HG03558 (cell line): ENCODE results near the gene PIP4K2C.
"Not testable (repeated sequence)": the region's sequence is repeated elsewhere in the genome, so short reads cannot be mapped to it uniquely, and the experiment has no call there.

Source experiments
- ATAC-seq: cut with Tn5 transposase; IDR thresholded peaks from one replicate; pipeline ENCODE4 v1.9.1; 2021; ENCODE audit warnings: moderate number of reproducible peaks; ENCODE audit not compliant: unreplicated experiment; ENCODE audit errors: extremely low read depth

The PIP4K2C gene

DNA sequence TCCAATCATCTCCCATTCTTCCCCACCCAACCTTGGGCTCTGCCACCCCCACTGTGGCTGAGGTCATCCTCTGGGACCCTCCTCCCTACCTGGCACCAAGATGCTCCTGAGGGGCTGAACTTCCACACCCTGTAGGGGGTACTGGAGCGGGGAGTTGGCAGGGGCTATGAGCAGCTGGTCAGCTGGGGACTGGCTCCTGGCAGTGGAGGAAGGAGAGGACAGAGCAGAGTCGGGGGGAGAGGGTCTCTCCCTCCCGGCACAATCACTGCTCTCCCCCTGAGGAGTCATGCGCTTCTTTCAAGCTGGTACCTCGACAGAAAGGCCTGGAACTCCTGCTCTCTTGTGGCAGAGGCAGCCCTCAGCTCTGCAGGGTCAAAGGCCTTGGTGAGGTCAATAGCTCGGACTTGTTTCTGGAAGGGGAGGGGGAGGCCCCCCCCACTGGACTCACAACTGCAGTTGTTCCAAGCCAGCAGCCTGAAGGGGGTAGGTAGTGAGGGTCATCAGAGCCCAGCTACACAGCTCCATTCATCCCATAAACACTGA is 40.0 kb downstream of the PIP4K2C start:
- no peak for ATAC-seq

GRCh38 chr12:57631566-57632072 is 40.6 kb downstream of the PIP4K2C start:
- ATAC-seq: no peak

DNA sequence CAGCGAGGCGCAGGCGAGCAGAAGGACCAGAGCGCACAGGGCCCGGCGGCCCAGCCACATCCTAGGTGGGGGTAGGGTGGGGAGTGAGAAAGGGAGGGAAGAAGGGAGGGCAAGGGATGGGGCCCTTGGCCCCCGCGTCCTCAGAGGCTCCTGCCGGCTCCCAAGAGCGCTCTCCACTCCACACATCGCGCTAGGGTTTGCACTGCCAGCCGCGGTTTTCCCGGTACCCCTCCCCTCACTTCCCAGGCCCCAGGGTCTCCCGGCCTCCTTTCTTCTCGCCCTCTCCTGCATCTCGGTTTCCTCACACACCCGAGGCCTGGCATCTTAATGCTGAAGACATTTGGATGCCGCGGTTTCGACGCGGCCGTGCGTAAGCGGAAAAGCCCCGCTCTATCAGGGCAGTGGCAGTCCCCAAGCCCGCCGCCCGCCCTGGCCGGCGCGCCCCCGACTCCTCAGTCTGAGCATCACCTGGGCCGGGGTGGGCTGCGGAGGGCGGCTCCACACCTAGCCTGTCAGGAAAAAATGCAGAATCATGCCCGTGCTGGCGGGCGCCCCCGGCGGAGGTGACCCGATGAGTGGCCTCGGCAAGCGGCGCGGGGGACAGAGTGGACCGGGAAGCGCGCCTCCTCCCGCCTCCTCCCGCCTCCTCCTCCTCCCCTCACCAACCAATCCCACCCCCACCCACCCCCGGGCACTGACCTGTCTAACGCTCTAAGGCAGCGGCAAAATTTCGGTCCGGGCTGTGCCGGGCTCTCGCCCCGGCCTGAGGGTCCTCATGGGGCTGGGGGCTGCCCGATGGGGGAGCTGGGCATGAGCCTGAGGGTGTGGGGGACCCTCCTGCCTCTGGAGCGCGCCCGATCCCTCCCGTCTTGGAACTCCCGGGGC is 41.3 kb downstream of the PIP4K2C start:
- no peak for ATAC-seq

DNA sequence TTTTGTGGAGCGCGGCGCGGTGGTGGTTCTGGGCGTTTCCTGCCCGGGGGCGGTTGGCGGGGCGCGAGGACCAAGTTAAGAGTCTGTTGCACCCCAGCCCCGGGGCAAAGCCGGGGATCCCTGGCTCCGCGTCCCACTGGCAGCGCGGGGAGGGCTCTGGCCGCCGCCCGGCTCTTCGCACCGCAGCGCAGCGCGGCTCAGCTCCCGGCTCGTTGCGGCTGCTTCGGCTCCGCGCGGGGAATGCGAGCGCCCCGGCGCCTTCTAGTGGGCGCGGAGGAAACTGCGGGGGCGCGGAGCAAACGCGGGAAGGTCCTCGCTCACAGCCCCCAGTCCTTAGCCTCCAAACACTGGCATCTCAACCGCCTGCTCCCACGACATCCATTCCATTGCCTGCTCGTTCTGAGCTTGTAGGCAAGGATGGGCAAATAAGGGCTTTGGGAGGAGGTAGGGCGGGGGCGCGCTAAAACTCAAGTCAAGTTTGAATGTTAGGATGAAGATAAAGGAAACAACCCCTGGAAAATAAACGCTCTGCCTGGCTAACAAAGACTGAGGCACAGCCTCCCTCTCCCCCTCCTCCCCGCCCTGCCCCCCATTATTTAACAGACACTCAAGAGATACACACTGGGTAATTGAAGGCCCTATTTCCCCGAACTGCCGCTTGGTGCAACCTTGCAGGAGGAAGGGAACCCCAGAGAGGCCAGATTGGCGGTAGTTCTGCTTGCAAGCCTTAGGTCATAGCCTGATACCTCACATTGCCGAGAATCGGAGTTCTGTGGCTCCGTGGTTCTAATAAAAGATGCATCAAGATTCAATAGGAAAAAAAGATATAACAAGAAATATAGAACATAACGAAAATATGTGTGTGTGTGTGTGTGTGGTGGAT is 42.2 kb downstream of the PIP4K2C start, which contains the start of gene B4GALNT1:
B4GALNT1 (minus strand) TSS at position 244 of the 883 bp plus-strand sequence. CDS start 1,069 bp downstream, outside the sequence.
- ATAC-seq: no peak

DNA sequence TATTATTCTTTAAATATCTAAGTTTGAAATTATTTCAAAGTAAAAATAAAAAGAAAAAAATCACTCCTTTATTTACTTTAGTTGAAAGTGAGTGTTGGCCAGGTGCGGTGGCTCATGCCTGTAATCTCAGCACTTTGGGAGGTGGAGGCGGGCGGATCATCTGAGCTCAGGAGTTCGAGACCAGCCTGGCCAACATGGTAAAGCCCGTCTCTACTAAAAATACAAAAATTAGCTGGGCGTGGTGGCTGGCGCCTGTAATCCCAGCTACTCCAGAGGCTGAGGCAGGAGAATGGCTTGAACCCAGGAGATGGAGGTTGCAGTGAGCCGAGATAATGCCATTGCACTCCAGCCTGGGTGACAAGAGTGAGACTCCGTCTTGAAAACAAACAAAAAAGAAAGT is 45.7 kb downstream of the PIP4K2C start:
- not testable (repeated sequence) for ATAC-seq

GRCh38 chr12:57637364-57637763 is 46.4 kb downstream of the PIP4K2C start:
- ATAC-seq: no peak

- ATAC-seq: no peak
Measured at GRCh38 chr12:57638096-57638495, 47.1 kb downstream of the PIP4K2C start.

GRCh38 chr12:57640175-57641042 is 49.4 kb downstream of the PIP4K2C start:
- no peak for ATAC-seq

DNA sequence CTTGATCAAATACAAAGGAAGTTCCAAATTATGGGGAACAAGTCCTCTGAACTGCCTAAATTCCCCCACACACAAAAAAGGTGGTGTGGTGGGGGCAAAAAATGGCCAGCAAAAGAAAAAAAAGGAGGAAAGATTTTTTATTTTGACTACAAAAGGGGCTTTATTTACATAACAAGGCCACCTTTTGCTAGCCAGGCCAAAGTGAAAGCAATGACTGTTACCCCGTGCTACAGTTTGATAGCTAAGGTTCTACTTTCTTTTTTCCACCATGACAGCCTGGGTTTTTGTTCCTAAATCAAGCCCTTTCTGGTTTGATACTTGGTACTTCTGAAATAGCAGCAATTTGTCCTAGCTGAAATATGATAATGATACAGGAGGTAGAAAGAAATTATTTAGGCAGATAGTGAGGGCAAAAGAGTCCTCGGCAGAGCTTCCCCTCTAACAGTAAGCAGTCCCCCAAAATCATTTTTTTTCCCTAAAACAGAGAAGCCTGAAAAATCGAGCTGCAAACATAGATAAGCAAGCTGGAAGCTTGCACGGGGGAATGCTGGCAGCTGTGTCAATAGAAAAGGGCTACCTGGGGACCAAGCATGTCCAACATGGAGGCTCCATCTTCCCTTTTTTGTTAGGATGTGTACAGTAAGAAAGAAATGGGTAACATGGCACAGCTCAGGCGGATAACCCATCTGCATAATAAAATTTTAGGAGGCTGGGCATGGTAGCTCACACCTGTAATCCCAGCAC is 50.9 kb downstream of the PIP4K2C start:
- ATAC-seq: no peak

- not testable (repeated sequence) for ATAC-seq
Measured at GRCh38 chr12:57645990-57646658, 55.1 kb downstream of the PIP4K2C start.

GRCh38 chr12:57646659-57647049 is 55.7 kb downstream of the PIP4K2C start:
- ATAC-seq: not testable (repeated sequence)
